Calu3 (cell line): ENCODE results near the gene ASPN. TPM values are rescaled to one million over a fixed set of nuclear protein-coding genes. Genes with fewer than 3 reads are reported as not detected.

Experiments used
- BruUV-seq: library from RNA; stranded (reverse); fragments of 400-500 nt; replicated peaks from 2 replicates; lab custom pipeline; 2021; lab: Mats Ljungman, UMichigan
- CTCF ChIA-PET: fragments of 300-600 bp; sonication (Branson Sonifier 250); formaldehyde crosslinking; loops from one replicate; lab custom pipeline; 2022; ENCODE audit warnings: antibody characterized with exemption; lab: Charles Lee
- DNase-seq: peaks from one replicate; pipeline ENCODE4 v3.0.0; 2022
- H3K27ac Mint-ChIP-seq: one replicate; pipeline ENCODE4 v1.8.0; 2022; ENCODE audit warnings: mixed read lengths; ENCODE audit not compliant: unreplicated experiment
- H3K27me3 Mint-ChIP-seq: one replicate; pipeline ENCODE4 v1.8.0; 2022; ENCODE audit warnings: mixed read lengths; ENCODE audit not compliant: unreplicated experiment
- H3K36me3 Mint-ChIP-seq: one replicate; pipeline ENCODE4 v1.8.0; 2022; ENCODE audit warnings: mild to moderate bottlenecking, moderate library complexity, mixed read lengths; ENCODE audit not compliant: insufficient read depth, unreplicated experiment
- H3K4me1 Mint-ChIP-seq: one replicate; pipeline ENCODE4 v1.8.0; 2022; ENCODE audit warnings: mild to moderate bottlenecking, low read depth, mixed read lengths; ENCODE audit not compliant: unreplicated experiment
- H3K4me3 Mint-ChIP-seq: one replicate; pipeline ENCODE4 v1.8.0; 2022; ENCODE audit warnings: mild to moderate bottlenecking, low read depth, moderate library complexity, mixed read lengths; ENCODE audit not compliant: unreplicated experiment
- H3K9me3 Mint-ChIP-seq: one replicate; pipeline ENCODE4 v1.8.0; 2022; ENCODE audit warnings: low read depth, mixed read lengths; ENCODE audit not compliant: unreplicated experiment
- intact Hi-C: fragments of 100-400 bp; cut with micrococcal nuclease; formaldehyde crosslinking; loops from one replicate; pipeline ENCODE4 v1.10.0; 2022; ENCODE audit not compliant: unreplicated experiment
- total RNA-seq: library from RNA; stranded (reverse); gene quantifications from 2 replicates; pipeline ENCODE4 v1.2.3, GENCODE V29; 2022
- TF ChIP-seq, protein P1 (sequence below): fragments of 200-600 bp; IDR thresholded peaks from one replicate; pipeline ENCODE4 v1.8.0; 2022; ENCODE audit warnings: antibody characterized with exemption; ENCODE audit not compliant: unreplicated experiment

ASPN gene
- total RNA-seq, 1 experiment from 2014 or later, result not detected

DNA sequence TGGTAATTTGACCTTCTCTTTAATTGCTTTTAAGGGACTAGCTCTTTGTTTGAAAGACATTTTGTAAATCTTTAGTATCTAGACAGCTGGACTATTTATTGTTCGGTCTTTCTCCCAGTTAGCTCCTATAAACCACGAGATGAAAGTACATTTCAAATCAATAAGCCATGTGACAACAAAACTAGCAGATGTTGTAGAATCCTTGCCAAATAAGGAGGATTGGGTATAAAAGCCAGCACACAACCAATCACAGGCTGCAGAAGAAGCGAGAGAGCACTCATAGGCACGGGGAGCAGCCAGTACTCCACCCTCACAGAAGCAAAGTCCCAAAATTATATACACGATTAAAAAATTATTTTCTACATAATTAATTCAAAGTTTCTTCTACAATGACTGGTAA lies 50.0 kb downstream of the ASPN start:
- CTCF ChIA-PET, result no interaction called here
- no peaks in the 10 kb centered on the region for H3K4me1 Mint-ChIP-seq
- no peaks in the 10 kb centered on the region for H3K9me3 Mint-ChIP-seq
- TF ChIP-seq, protein P1, sequence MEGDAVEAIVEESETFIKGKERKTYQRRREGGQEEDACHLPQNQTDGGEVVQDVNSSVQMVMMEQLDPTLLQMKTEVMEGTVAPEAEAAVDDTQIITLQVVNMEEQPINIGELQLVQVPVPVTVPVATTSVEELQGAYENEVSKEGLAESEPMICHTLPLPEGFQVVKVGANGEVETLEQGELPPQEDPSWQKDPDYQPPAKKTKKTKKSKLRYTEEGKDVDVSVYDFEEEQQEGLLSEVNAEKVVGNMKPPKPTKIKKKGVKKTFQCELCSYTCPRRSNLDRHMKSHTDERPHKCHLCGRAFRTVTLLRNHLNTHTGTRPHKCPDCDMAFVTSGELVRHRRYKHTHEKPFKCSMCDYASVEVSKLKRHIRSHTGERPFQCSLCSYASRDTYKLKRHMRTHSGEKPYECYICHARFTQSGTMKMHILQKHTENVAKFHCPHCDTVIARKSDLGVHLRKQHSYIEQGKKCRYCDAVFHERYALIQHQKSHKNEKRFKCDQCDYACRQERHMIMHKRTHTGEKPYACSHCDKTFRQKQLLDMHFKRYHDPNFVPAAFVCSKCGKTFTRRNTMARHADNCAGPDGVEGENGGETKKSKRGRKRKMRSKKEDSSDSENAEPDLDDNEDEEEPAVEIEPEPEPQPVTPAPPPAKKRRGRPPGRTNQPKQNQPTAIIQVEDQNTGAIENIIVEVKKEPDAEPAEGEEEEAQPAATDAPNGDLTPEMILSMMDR, result no peak
- no peaks in the 10 kb centered on the region for H3K27me3 Mint-ChIP-seq
- H3K36me3 Mint-ChIP-seq, result no peaks in the 10 kb centered on the region
- no peak overlapping the region for H3K4me3 Mint-ChIP-seq
- no TSS peak for BruUV-seq
- intact Hi-C loops, result loop anchor here (10.0 kb wide), 1 partner anchor 108 kb away; the partner anchor contains the start of genes CENPP and NOL8
- no peak overlapping the region for H3K27ac Mint-ChIP-seq
- no peak for DNase-seq

GRCh38 chr9:92429836-92430235 lies 52.5 kb downstream of the ASPN start:
- H3K4me3 Mint-ChIP-seq, result no peak overlapping the region
- intact Hi-C loops, result loop anchor here (10.0 kb wide), 1 partner anchor 105 kb away; the partner anchor contains the start of genes CENPP and NOL8
- no peaks in the 10 kb centered on the region for H3K9me3 Mint-ChIP-seq
- no peaks in the 10 kb centered on the region for H3K27me3 Mint-ChIP-seq
- H3K4me1 Mint-ChIP-seq, result peaks cover 20% of the 10 kb centered on the region
- no peak for DNase-seq
- BruUV-seq, result no TSS peak
- no peak overlapping the region for H3K27ac Mint-ChIP-seq
- H3K36me3 Mint-ChIP-seq, result no peaks in the 10 kb centered on the region
- CTCF ChIA-PET, result no interaction called here
- TF ChIP-seq, protein P1, result no peak

GRCh38 chr9:92426501-92427145 lies 55.7 kb downstream of the ASPN start:
- DNase-seq, result peak; percentile 2
- BruUV-seq, result no TSS peak
- TF ChIP-seq, protein P1, result no peak
- no peaks in the 10 kb centered on the region for H3K27me3 Mint-ChIP-seq
- no peaks in the 10 kb centered on the region for H3K9me3 Mint-ChIP-seq
- H3K27ac Mint-ChIP-seq, result no peak overlapping the region
- peaks cover 30% of the 10 kb centered on the region for H3K4me1 Mint-ChIP-seq
- intact Hi-C loops, result no loop called here
- no peak overlapping the region for H3K4me3 Mint-ChIP-seq
- no peaks in the 10 kb centered on the region for H3K36me3 Mint-ChIP-seq
- CTCF ChIA-PET, result no interaction called here

GRCh38 chr9:92425474-92425873 lies 56.8 kb downstream of the ASPN start:
- peaks cover 30% of the 10 kb centered on the region for H3K4me1 Mint-ChIP-seq
- H3K36me3 Mint-ChIP-seq, result no peaks in the 10 kb centered on the region
- no peak for DNase-seq
- no peak overlapping the region for H3K4me3 Mint-ChIP-seq
- no TSS peak for BruUV-seq
- TF ChIP-seq, protein P1, result no peak
- H3K27me3 Mint-ChIP-seq, result no peaks in the 10 kb centered on the region
- intact Hi-C loops, result no loop called here
- no peak overlapping the region for H3K27ac Mint-ChIP-seq
- H3K9me3 Mint-ChIP-seq, result no peaks in the 10 kb centered on the region
- CTCF ChIA-PET, result no interaction called here
